H1 (cell line): ENCODE measurements around the gene ATP6V1F. TPM values are rescaled to one million over a fixed set of nuclear protein-coding genes. Genes with fewer than 3 reads are reported as not detected.

ENCODE experiments used
- ASH2L ChIP-seq: fragments of 200-600, 300-600 bp; sonication (generic); IDR thresholded peaks from one replicate; pipeline ENCODE4 v1.7.1; 2017; ENCODE audit warnings: low read length
- BCL11A ChIP-seq, 2 experiments: IDR thresholded peaks; one replicate each; pipeline ENCODE4 v1.6.1; 2011; ENCODE audit warnings: low read depth in 2 of 2, low read length in 2 of 2, mild to moderate bottlenecking in 2 of 2
- CHD2 ChIP-seq: IDR thresholded peaks from 2 replicates; pipeline ENCODE4 v1.6.1; 2012; ENCODE audit warnings: low read length, improper control_type of control experiment
- CTBP2 ChIP-seq: IDR thresholded peaks from 2 replicates; pipeline ENCODE4 v1.7.0; 2011; ENCODE audit warnings: borderline replicate concordance, mild to moderate bottlenecking, moderate library complexity, mixed read lengths, low read length; ENCODE audit not compliant: insufficient read depth, insufficient read length
- EGR1 ChIP-seq: IDR thresholded peaks from 2 replicates; pipeline ENCODE4 v1.6.1; 2011; ENCODE audit warnings: low read depth, low read length, borderline replicate concordance
- EP300 ChIP-seq, 2 experiments: IDR thresholded peaks; 1 replicate in 1 of 2; 2 replicates in 1 of 2; pipeline ENCODE4 v1.6.1; 2011 to 2012; ENCODE audit warnings: low read depth in 2 of 2, low read length in 2 of 2, mild to moderate bottlenecking in 2 of 2, borderline replicate concordance in 1 of 2, inconsistent platforms in 1 of 2, moderate library complexity in 1 of 2
- HDAC2 ChIP-seq, 2 experiments: fragments of 300-600 bp in 1 of 2; sonication (generic) in 1 of 2; IDR thresholded peaks; 2 replicates each; pipeline ENCODE4 v1.6.1; 2011 to 2012; ENCODE audit warnings: low read depth in 2 of 2, low read length in 2 of 2, mild to moderate bottlenecking in 2 of 2, moderate library complexity in 2 of 2, borderline replicate concordance in 1 of 2, inconsistent platforms in 1 of 2
- MAFK ChIP-seq: IDR thresholded peaks from 2 replicates; pipeline ENCODE4 v1.6.1; 2012; ENCODE audit warnings: low read depth, mild to moderate bottlenecking, improper control_type of control experiment, low read length
- POLR2AphosphoS5 ChIP-seq: IDR thresholded peaks from 2 replicates; pipeline ENCODE4 v1.6.1; 2011; ENCODE audit warnings: low read depth, low read length
- RAD21 ChIP-seq, 2 experiments: IDR thresholded peaks in 1 of 2; conservative IDR thresholded peaks in 1 of 2; 2 replicates each; pipeline ENCODE4 v1.6.1; 2011; ENCODE audit warnings: low read depth in 2 of 2, low read length in 2 of 2, improper control_type of control experiment in 1 of 2, inconsistent platforms in 1 of 2, mild to moderate bottlenecking in 1 of 2, moderate library complexity in 1 of 2
- SIN3A ChIP-seq, 2 experiments: IDR thresholded peaks in 1 of 2; conservative IDR thresholded peaks in 1 of 2; 2 replicates each; pipeline ENCODE4 v1.6.1; 2011 to 2012; ENCODE audit warnings: low read length in 2 of 2, improper control_type of control experiment in 1 of 2, low read depth in 1 of 2, mild to moderate bottlenecking in 1 of 2
- SIX5 ChIP-seq: IDR thresholded peaks from 2 replicates; pipeline ENCODE4 v1.6.1; 2011; ENCODE audit warnings: mild to moderate bottlenecking, low read depth, low read length
- SP4 ChIP-seq: IDR thresholded peaks from 2 replicates; pipeline ENCODE4 v1.6.1; 2012; ENCODE audit warnings: low read length, inconsistent platforms
- SRF ChIP-seq: IDR thresholded peaks from 2 replicates; pipeline ENCODE4 v1.6.1; 2011; ENCODE audit warnings: mild to moderate bottlenecking, low read depth, low read length, moderate library complexity
- SUZ12 ChIP-seq: fragments of 200-600 bp; sonication (generic); IDR thresholded peaks from 2 replicates; pipeline ENCODE4 v1.6.1; 2012; ENCODE audit warnings: mild to moderate bottlenecking, inconsistent platforms, low read length, moderate library complexity, mixed read lengths
- TAF1 ChIP-seq: IDR thresholded peaks from 2 replicates; pipeline ENCODE4 v1.6.1; 2011; ENCODE audit warnings: mild to moderate bottlenecking, low read depth, low read length
- TAF7 ChIP-seq: optimal IDR thresholded peaks from 2 replicates; pipeline ENCODE3; 2011; ENCODE audit warnings: low read depth, mild to moderate bottlenecking, inconsistent platforms, low read length, moderate library complexity, borderline replicate concordance
- TBP ChIP-seq: IDR thresholded peaks from 2 replicates; pipeline ENCODE4 v1.6.1; 2011; ENCODE audit warnings: low read depth, low read length, improper control_type of control experiment
- TCF12 ChIP-seq: IDR thresholded peaks from 2 replicates; pipeline ENCODE4 v1.6.1; 2011; ENCODE audit warnings: low read depth, mild to moderate bottlenecking, low read length
- polyA plus RNA-seq, 7 experiments: library from polyadenylated mRNA; depleted of rRNA in 3 of 7; stranded (reverse) in 5 of 7; unstranded in 2 of 7; fragments of >200 nt in 5 of 7; fragments of 200-250 nt in 2 of 7; gene quantifications; 1 replicate in 5 of 7; 2 replicates in 1 of 7; 4 replicates in 1 of 7; pipeline versions ENCODE4 v1.2.1 to v1.2.3, GENCODE V29; 2011 to 2013; ENCODE audit warnings: missing spikeins in 2 of 7, mixed read lengths in 2 of 7
- total RNA-seq: library from RNA; stranded (reverse); fragmentation: NEBNext Ultra II Directional; extraction: Animal tissue kit (Norgen Biotek cat#: 25700); gene quantifications from 2 replicates; pipeline ENCODE4 v1.2.1, GENCODE V29; 2021
- TF ChIP-seq, protein P1 (sequence below), 3 experiments: IDR thresholded peaks; 1 replicate in 2 of 3; 2 replicates in 1 of 3; pipeline versions ENCODE4 v1.5.1 to v1.6.1; 2011; ENCODE audit warnings: low read length in 3 of 3, mild to moderate bottlenecking in 3 of 3, inconsistent platforms in 2 of 3, low read depth in 1 of 3, moderate library complexity in 1 of 3; ENCODE audit not compliant: insufficient read depth in 1 of 3; ENCODE audit errors: control extremely low read depth in 1 of 3
- TF ChIP-seq, protein P2 (sequence below): IDR thresholded peaks from 2 replicates; pipeline ENCODE4 v1.6.1; 2012; ENCODE audit warnings: inconsistent platforms

ATP6V1F gene
- total and polyA plus RNA-seq, 2 of the 8 experiments (the other 6 are each of a cell fraction or from before 2014, with no cell fraction given), result 104 to 318 TPM

DNA sequence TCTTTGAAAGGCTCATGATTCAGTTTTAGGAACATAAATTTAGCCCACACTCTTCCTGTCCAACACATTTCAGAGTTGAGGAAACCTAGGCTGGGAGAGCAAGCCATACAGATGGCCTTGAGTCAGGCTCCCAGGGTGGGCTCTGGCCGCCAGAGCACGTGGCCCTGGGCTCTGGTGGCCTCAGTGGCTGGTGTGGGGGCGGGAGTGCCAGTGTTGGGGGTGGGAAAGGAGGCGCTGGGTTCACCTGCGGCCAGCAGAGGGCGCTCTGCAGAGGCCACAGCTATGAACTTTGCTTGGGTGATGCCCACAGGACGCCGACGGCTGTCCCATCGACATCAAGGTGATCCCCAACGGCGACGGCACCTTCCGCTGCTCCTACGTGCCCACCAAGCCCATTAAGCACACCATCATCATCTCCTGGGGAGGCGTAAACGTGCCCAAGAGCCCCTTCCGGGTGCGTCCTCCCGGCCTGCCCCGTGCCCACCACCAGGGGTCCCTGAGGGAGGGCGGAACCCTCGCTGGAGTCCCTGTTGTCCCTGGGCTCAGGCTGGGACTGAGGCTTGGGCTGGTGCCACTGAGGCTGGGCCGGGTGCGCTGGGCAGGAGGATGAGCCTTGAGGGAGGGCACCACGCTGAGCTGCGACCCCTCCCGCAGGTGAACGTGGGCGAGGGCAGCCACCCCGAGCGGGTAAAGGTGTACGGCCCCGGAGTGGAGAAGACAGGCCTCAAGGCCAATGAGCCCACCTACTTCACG, 20.6 kb upstream of the ATP6V1F start (continued):
- TF ChIP-seq POLR2AphosphoS5, result no peak
- TF ChIP-seq SIN3A (conservative IDR thresholded peaks at IDR 0.05 in 1 of 2, IDR thresholded peaks at IDR 0.05 in 1 of 2; ENCODE audit: low read depth in 1 of 2, low read length in 2 of 2), result no peak
- TF ChIP-seq TAF1, result no peak
- TF ChIP-seq CHD2, result no peak
- no peak for TF ChIP-seq ASH2L
- no peak for TF ChIP-seq BCL11A (IDR thresholded peaks at IDR 0.05; ENCODE audit: low read depth in 2 of 2, low read length in 2 of 2)
- no peak for TF ChIP-seq TAF7
- TF ChIP-seq CTBP2, result no peak
- no peak; a peak in 1 of 3 replicates for TF ChIP-seq EP300 (IDR thresholded peaks at IDR 0.05; ENCODE audit: borderline replicate concordance in 1 of 2, low read depth in 2 of 2, low read length in 2 of 2)
- peak; percentile 33 to 53; a peak in 3 of 4 replicates for TF ChIP-seq RAD21 (IDR thresholded peaks at IDR 0.05 in 1 of 2, conservative IDR thresholded peaks at IDR 0.05 in 1 of 2; ENCODE audit: low read depth in 2 of 2, low read length in 2 of 2)
- TF ChIP-seq TCF12, result 0 out of 2 replicates have a peak, but pooled peaks have one; percentile 4
- no peak for TF ChIP-seq MAFK
- no peak for TF ChIP-seq TBP
- TF ChIP-seq, protein P1, sequence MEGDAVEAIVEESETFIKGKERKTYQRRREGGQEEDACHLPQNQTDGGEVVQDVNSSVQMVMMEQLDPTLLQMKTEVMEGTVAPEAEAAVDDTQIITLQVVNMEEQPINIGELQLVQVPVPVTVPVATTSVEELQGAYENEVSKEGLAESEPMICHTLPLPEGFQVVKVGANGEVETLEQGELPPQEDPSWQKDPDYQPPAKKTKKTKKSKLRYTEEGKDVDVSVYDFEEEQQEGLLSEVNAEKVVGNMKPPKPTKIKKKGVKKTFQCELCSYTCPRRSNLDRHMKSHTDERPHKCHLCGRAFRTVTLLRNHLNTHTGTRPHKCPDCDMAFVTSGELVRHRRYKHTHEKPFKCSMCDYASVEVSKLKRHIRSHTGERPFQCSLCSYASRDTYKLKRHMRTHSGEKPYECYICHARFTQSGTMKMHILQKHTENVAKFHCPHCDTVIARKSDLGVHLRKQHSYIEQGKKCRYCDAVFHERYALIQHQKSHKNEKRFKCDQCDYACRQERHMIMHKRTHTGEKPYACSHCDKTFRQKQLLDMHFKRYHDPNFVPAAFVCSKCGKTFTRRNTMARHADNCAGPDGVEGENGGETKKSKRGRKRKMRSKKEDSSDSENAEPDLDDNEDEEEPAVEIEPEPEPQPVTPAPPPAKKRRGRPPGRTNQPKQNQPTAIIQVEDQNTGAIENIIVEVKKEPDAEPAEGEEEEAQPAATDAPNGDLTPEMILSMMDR (IDR thresholded peaks at IDR 0.05; ENCODE audit: control extremely low read depth in 1 of 3, insufficient read depth in 1 of 3, low read depth in 1 of 3, low read length in 3 of 3), result peak in 2 of 3 experiments; percentile 71 to 74; a peak in 3 of 4 replicates
- no peak for TF ChIP-seq HDAC2 (IDR thresholded peaks at IDR 0.05; ENCODE audit: borderline replicate concordance in 1 of 2, low read depth in 2 of 2, low read length in 2 of 2)
- TF ChIP-seq SP4, result no peak
- TF ChIP-seq, protein P2, sequence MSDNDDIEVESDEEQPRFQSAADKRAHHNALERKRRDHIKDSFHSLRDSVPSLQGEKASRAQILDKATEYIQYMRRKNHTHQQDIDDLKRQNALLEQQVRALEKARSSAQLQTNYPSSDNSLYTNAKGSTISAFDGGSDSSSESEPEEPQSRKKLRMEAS, result peak; percentile 96
- no peak for TF ChIP-seq SRF
- no peak for TF ChIP-seq SIX5
- peak; percentile 98 for TF ChIP-seq EGR1
- no peak for TF ChIP-seq SUZ12
